GM18520 (cell line): Measurements from ENCODE around the gene RFLNA.

ENCODE experiments used
- ATAC-seq: cut with Tn5 transposase; IDR thresholded peaks from one replicate; pipeline ENCODE4 v1.9.1; 2021; ENCODE audit not compliant: unreplicated experiment

RFLNA gene

GRCh38 chr12:124357616-124358015 is 62.7 kb downstream of the RFLNA start:
- ATAC-seq = no peak

GRCh38 chr12:124358572-124358971 is 63.7 kb downstream of the RFLNA start:
- ATAC-seq = no peak

- ATAC-seq = no peak
Observed at GRCh38 chr12:124359671-124360581, 65.0 kb downstream of the RFLNA start.

GRCh38 chr12:124361074-124361970 is 66.4 kb downstream of the RFLNA start:
- ATAC-seq = no peak

DNA sequence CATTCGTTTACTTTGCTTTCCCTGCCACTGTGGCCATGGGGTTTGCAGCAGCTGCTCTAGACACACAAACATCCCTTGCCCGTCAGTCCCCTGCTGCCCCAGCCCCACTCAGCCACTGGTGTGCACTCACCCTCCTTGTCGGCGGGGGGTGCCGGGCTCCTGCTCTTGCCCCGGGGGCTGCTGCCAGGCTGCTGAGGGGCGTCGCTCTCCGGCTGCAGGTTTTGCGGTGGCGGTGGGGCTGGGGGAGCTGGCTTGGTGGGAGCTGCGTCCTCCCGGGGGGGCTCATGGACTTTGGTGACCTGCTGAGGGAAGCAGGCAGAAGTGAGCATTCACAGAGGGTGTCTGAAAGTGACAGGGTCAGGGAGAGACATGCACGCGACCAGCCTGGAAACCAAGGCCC is 67.1 kb downstream of the RFLNA start:
- no peak for ATAC-seq

- ATAC-seq = no peak
Observed at GRCh38 chr12:124363353-124363965, 68.6 kb downstream of the RFLNA start.

DNA sequence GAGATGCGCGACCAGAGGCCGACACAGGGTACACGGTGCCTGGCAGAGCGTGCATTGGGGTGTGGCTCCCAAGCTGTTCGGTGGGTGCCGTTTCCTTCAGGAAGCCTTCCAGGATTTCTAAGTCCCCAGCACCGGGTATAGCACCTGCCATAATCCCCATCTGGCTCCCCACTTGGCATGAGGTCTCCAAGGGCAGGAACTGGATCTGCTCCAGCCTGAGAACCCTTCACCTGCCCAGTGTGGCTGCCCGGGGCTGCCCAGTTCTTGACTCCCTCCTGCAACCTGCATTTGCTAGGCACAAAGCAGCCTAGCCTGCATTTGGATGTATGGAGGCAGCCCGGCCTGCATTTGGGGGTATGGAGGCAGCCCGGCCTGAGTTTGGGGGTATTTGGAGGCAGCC is 69.7 kb downstream of the RFLNA start:
- no peak for ATAC-seq
